ENCODE measurements around the gene ACAP3.

Gene ACAP3

DNA sequence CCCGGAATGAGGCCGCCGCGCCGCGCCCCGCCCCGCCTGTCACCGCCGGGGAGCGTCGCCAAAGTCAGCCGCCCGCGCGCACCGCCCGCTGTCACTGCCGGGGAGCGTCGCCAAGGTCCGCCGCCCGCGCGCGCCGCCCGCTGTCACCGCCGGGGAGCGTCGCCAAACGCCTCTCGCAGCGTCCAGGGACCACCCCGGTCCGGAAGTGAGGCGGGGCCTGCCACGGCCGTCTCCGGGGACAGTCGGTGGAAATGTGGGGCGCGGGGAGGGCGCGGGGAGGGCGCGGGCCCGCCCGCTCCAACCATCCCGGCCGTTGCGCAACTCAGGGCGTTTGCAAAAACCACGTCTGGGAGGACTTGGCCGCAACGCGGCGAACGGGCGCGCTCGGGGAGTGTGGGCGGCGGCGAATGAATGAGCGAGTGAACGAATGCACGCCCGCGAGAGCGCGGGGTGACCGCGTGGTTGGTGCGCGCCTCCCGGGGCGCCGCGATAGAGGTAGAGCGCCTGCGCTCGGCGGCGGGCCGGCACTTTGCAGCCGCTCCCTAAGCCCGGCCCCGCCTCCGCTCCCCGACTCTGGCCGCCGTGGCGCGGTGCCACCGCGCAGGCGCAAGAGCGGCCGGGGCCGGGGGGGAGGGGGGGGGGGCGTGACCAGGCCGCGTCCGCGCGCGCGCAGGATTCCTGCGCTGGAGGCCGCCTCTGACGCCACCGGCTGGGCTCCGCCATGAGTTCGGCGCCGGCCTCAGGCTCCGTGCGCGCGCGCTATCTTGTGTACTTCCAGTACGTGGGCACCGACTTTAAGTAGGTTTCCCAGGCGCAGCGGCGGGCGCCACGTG, at the start of gene ACAP3, which contains the start of gene PUSL1:
Gene ACAP3, minus strand, starts transcription at position 8 of the 833 bp plus-strand sequence. CDS start 115 bp downstream, outside the sequence.
Gene PUSL1, plus strand, starts transcription at position 675 of the 833 bp plus-strand sequence. Its CDS starts 47 bp downstream, at position 722.
- DNase-seq: peak; percentile 86

DNA sequence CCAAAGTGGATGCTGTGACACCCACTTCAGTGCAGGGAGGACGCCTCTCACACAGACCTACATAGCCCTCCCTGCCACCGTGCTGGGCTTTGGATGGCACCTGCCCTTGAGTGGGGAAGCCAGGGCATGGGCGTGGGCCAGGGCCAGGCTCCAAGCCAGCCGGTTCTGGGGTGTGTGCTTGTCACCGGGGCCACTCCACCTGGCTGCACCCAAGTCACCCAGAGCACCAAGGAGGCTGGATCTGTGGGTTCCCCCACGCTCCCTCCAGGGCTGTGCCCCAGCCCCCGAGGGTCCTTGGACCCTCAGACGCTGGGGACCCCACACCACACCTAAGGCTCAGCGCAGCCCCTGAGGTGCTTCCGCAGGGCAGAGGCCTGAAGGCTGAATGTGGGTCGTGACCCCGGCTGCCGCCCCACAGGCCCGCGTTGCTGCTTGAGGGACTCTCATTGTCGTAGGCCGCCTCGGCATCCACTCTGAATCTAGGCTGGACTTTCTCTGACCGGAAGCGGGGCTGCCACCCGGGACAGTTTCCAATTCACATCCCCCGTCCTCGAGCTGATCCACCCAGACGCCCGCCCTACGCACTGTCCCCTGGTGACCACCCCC, 49.2 kb upstream of the ACAP3 start:
- DNase-seq: no peak

GRCh38 chr1:1356166-1356795, 48.6 kb upstream of the ACAP3 start:
- no peak for DNase-seq

DNA sequence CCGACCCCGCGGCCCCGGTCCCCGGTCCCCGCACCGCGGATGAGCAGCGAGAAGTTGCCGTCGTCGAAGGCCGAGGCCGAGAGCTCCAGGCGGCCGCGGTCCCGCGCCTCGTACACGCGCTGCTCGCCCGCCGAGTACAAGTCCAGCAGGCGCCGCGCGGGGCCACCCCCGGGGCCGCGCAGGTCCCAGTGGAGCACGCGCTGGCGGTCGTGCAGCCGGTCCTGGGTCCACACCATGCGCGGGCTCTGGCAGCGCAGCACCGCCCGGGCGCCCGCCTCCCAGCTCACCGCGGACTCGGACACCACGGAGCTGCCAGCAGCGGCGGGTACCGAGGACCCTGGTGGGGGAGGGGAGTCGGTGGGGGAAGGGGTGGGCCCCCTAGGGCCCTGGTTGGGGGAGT, 47.7 kb upstream of the ACAP3 start:
- no peak for DNase-seq

- no peak for DNase-seq
These were observed 46.8 kb upstream of the ACAP3 start for GRCh38 chr1:1354271-1355247.

DNA sequence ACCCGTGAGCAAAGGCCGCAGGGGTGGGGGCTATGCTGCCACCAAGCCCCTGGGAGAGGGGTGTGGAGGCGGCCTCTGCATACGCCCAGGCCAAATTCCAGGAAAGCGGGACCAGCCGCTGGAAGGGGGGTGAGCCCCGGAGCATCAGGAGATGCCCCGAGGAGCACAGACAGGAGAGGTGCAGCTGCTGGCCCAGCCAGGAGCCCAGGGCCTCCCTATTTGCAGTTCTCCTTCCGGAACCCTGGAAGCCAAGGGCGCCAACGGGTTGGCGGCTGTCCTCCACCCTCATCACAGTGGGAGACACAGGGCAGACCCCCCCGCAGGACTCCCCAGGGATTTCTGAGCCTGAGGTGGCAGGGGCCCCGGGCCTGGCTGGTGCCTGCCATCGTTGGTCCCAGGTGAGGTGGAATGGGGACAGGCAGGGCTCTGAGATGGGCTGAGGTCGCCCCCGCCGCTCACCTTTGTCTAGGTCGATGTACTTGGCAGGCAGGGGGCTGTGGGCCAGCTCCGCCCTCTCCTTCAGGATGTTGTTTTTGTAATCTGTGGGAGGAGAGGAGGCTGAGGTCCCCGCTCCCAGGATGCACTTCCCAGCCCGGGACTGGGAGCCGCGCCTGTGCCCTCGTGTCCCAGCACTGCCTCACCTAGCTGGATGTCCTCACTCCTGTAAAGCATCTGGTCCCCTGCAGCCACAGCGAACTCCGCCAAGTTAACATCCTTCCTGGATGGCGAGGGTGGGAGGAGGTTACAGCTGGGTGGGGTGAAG, 45.8 kb upstream of the ACAP3 start:
- DNase-seq: no peak

- DNase-seq: no peak
These were observed 45.2 kb upstream of the ACAP3 start for GRCh38 chr1:1352786-1353388.

DNA sequence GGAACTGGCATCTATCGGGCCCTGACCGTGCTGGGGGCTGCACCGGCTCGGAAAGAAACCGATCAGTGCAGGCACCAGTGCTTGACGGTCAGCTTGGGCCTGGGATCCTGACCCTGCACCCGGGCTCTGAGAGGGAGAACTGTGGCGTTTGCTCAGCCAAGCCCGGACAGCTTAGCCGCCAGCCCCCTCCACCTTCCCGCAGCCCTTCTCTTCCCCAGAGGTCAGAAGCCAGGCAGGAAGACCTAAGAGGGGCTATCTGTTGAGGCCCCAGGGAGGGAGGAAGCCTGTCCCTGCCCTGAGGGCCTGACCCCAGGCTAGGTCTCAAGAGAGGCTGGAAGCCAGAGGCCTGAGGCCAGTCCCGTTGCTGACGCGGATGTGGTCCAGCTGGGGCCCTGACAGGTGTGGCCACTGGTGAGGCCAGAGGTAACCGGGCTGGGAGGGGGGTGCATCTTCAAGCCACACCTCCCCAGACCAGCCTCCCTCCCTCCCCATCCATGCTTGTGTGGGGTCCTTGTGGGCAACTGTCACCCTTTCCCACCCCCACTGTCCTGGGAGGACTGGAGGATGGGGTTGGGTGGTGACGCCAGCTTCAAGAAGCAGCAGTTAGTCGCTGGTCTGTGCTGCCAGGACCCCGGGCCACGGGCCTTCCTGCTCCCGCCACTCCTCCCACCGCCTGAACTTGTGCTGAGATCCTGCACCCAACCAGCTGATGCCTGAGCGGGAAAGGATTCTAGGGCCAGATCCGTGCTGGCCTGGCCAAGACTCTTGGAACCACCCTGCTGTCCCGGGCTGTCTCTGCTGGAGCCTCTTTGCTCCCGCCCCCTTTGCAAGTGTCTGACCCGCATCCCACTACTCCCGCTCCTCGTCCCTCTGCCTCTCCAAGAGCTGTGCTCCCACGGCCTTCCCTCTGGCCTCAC, 44.0 kb upstream of the ACAP3 start:
- DNase-seq: no peak

- DNase-seq: peak; percentile 57
These were observed 41.7 kb upstream of the ACAP3 start, which contains the start of gene DVL1 for GRCh38 chr1:1349256-1350012. Gene DVL1 (minus strand): TSS chr1:1349418. CDS start chr1:1349065, 353 bp downstream.

- DNase-seq: no peak
These were observed 40.9 kb upstream of the ACAP3 start for GRCh38 chr1:1348420-1349255.

- DNase-seq: no peak
These were observed 40.1 kb upstream of the ACAP3 start for GRCh38 chr1:1347663-1348419.

DNA sequence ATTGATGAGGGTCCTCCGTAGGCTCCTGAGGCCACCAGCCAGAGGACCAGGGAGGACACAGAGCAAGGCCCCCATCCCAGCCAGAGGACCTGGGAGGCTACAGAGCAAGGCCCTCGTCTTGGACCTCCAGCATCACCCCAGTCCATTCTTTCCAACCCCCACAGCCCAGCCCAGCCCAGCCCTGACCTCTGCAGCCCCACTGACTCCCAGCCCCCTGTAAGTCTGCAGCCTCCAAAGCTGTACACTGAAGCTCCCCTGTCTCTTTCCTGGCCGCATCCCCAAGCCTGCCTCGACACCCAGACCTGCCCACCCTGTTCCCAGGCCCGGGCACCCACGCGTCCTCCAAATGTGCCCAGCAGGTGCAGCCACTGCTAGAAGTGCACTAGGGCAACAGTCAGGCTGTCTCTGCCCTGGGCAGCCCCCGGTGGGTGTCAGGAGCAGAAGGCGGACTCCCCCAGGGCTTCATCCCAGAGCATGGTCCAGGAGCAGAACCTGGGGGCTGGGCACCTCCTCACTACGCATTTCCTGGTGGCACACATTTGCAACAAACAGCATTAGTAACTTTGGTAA, 39.4 kb upstream of the ACAP3 start:
- DNase-seq: no peak

GRCh38 chr1:1346501-1346890, 38.8 kb upstream of the ACAP3 start:
- no peak for DNase-seq

DNA sequence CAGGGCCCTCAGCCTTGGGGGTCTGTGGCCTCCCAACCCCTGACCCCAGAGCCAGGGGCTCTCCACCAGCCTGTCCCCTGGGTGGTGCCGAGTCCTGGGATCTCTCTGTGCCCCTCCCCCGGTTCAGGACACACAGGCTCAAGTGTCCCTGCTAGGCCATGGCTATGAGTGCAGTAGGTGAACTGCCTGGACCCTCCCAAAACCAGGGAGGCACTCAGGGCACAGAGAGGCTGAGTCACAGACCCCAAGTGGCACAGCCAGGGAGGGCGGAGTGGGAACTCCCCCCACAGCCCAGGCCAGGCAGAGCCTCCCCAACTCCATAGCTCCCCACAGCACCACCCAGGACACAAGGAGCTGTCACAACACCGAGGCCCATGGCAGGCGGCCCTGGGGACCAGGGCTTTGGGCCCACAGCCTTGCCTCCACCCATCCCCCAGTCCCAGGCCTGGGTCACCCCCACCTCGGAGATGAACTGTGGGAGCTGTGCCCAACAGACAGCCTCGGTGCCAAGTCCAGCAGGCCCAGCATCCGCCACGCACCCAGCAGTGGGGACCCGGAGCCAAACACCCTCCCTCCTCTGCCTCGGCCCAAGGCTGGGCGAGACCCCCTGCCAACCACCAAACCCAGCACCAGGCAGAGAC, 38.2 kb upstream of the ACAP3 start:
- no peak for DNase-seq

DNA sequence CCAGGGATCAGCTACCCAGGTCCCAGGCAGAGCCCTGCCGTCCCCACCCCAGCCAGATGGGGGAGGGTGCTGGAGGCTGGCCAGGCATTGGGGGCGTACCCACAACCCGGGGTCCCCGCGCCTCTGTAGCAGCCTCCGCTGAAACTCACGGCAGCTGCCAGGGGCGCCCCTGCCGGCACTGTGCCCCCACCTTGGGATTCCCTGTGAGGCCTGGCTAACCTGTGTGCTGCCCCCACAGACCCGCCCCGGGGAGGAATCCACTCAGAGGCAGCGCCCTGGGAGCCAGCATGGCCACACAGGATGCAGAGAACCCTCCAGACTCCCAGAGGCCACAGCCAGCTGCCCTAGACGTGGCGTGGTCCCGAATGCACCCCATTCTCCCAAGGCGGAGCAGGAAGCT, 37.7 kb upstream of the ACAP3 start:
- no peak for DNase-seq

- DNase-seq: no peak
These were observed 37.1 kb upstream of the ACAP3 start for GRCh38 chr1:1344655-1345361.

All from activated effector memory CD4-positive, alpha-beta T cell treated with Interleukin-2 at 50 U/mL for 16 hours (primary cell).